ENCODE results near the gene PTK6. TPM values are rescaled to one million over a fixed set of nuclear protein-coding genes. Genes with fewer than 3 reads are reported as not detected.

Gene PTK6
- total RNA-seq, 1 donor from 2014 or later = 0.49 TPM

GRCh38 chr20:63520504-63520933 lies 16.7 kb downstream of the PTK6 start, which contains the start of gene PPDPF:
Gene PPDPF, plus strand, starts transcription at chr20:63520765. Its CDS starts 544 bp downstream, at chr20:63521309.
- no peak for TF ChIP-seq CTCF (IDR thresholded peaks at IDR 0.05)
- Mint-ChIP-seq H3K27ac (peak within 1 kb of the TSS; percentile 61), H3K36me3 (ENCODE audit: low read depth) (peaks cover 22% of the 10 kb centered on the region), H3K4me3 (peak within 1 kb of the TSS; percentile 81), H3K27me3 (no peaks in the 10 kb centered on the region), H3K9me3 (no peaks in the 10 kb centered on the region), H3K4me1 (peaks cover 33% of the 10 kb centered on the region)
- ATAC-seq (ENCODE audit: low read depth) (peak; percentile 81), DNase-seq (peak; percentile 84)
- ChIA-PET POLR2A (interaction anchor here (0.5 to 7.1 kb wide), 42 partner anchors 12 to 735 kb away, joined by 3 to 179 read pairs (median 5); partner anchors contain the start of genes ARFGAP1, ARFRP1, FNDC11 and GMEB2), CTCF (interaction anchor here (0.9 to 1.5 kb wide), 3 partner anchors 19 to 343 kb away, joined by 3 to 4 read pairs (median 3); no protein-coding TSS in a partner anchor)
- intact Hi-C loops (cut with micrococcal nuclease) = loop anchor here (1.0 to 5.0 kb wide), 9 partner anchors 17 to 542 kb away; partner anchors contain the start of genes PTK6, RTEL1, SAMD10 and TCEA2

GRCh38 chr20:63519668-63520503 lies 17.3 kb downstream of the PTK6 start:
- POLR2A ChIA-PET = interaction anchor here (0.6 to 7.1 kb wide), 31 partner anchors 11 to 736 kb away, joined by 3 to 179 read pairs (median 6); partner anchors contain the start of genes ARFRP1, FNDC11, GMEB2 and LIME1
- Mint-ChIP-seq H3K36me3 (ENCODE audit: low read depth) (peaks cover 22% of the 10 kb centered on the region), H3K9me3 (no peaks in the 10 kb centered on the region), H3K27me3 (no peaks in the 10 kb centered on the region), H3K27ac (peak overlapping the region; percentile 61), H3K4me3 (peak overlapping the region; percentile 81), H3K4me1 (peaks cover 27% of the 10 kb centered on the region)
- intact Hi-C loops (cut with micrococcal nuclease) = loop anchor here (1.0 to 5.0 kb wide), 9 partner anchors 17 to 542 kb away; partner anchors contain the start of genes PTK6, RTEL1, SAMD10 and TCEA2
- ATAC-seq (ENCODE audit: low read depth) (peak; percentile 53), DNase-seq (peak; percentile 68)
- TF ChIP-seq CTCF (IDR thresholded peaks at IDR 0.05) = no peak
- CTCF ChIA-PET = interaction anchor here (0.9 to 1.5 kb wide), 3 partner anchors 18 to 344 kb away, joined by 3 read pairs; partner anchors contain the start of gene PTK6

- H3K27ac Mint-ChIP-seq = peak overlapping the region; percentile 61
- intact Hi-C loops (cut with micrococcal nuclease) = no loop called here
- no peak for DNase-seq
- peaks cover 2% of the 10 kb centered on the region for H3K9me3 Mint-ChIP-seq
- ATAC-seq (ENCODE audit: low read depth) = no peak
- CTCF ChIA-PET = interaction anchor here (0.9 to 1.6 kb wide), 2 partner anchors 18 to 519 kb away, joined by 3 to 4 read pairs; partner anchors contain the start of gene PTK6
- H3K4me3 Mint-ChIP-seq = peak overlapping the region; percentile 81
- H3K36me3 Mint-ChIP-seq (ENCODE audit: low read depth) = peaks cover 20% of the 10 kb centered on the region
- H3K27me3 Mint-ChIP-seq = no peaks in the 10 kb centered on the region
- POLR2A ChIA-PET = interaction anchor here (1.0 to 7.1 kb wide), 6 partner anchors 14 to 346 kb away, joined by 3 to 179 read pairs (median 15); partner anchors contain the start of genes PTK6 and TPD52L2
- TF ChIP-seq CTCF (IDR thresholded peaks at IDR 0.05) = no peak
- H3K4me1 Mint-ChIP-seq = peaks cover 21% of the 10 kb centered on the region
Observed at GRCh38 chr20:63518946-63519667, 18.1 kb downstream of the PTK6 start.

- ATAC-seq (ENCODE audit: low read depth) = no peak
- Mint-ChIP-seq H3K36me3 (ENCODE audit: low read depth) (peaks cover 15% of the 10 kb centered on the region), H3K4me3 (no peak overlapping the region), H3K27ac (no peak overlapping the region), H3K27me3 (peaks cover 2% of the 10 kb centered on the region), H3K4me1 (peaks cover 18% of the 10 kb centered on the region), H3K9me3 (peaks cover 4% of the 10 kb centered on the region)
- no peak for TF ChIP-seq CTCF (IDR thresholded peaks at IDR 0.05)
- ChIA-PET CTCF (interaction anchor here (1.6 kb wide), 1 partner anchor 520 kb away, joined by 4 read pairs; no protein-coding TSS in a partner anchor), POLR2A (interaction anchor here (1.0 kb wide), 1 partner anchor 19 kb away, joined by 3 read pairs; no protein-coding TSS in a partner anchor)
- DNase-seq = no peak
- intact Hi-C loops (cut with micrococcal nuclease) = no loop called here
Observed at GRCh38 chr20:63518351-63518861, 18.8 kb downstream of the PTK6 start.
